GM18520 (cell line): Measurements from ENCODE around the gene NPC1.

Experiments used
- ATAC-seq: cut with Tn5 transposase; IDR thresholded peaks from one replicate; pipeline ENCODE4 v1.9.1; 2021; ENCODE audit not compliant: unreplicated experiment

Gene NPC1

DNA sequence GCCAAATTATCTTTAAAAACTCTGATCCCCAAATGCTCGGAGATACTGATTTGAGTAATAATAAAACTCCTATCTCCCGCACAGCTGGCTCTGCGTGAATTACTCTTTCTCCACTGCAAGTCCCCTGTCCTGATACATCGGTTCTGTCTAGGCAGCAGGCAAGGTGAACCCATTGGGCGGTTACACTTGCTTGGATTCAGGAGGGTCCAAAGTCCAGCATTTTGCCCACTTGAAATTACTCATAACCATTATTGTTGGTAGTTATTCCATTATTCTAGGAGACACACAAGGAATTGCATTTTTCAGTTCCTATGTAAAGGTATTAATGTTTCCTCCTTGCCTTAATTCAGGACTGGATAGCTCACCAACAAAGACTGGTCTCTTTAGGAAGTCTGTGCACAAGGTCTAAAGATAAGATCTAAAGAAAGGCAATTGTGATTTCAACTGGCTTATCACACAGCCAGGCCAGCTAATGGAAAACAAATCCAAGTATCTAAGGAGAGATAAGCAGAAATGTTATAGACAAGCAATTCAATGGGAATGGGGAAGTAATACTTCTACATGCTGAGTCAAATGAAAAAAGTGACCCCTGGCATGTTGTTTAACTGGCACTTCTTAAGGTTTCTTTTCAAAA is 23.2 kb upstream of the NPC1 start:
- ATAC-seq, result no peak

DNA sequence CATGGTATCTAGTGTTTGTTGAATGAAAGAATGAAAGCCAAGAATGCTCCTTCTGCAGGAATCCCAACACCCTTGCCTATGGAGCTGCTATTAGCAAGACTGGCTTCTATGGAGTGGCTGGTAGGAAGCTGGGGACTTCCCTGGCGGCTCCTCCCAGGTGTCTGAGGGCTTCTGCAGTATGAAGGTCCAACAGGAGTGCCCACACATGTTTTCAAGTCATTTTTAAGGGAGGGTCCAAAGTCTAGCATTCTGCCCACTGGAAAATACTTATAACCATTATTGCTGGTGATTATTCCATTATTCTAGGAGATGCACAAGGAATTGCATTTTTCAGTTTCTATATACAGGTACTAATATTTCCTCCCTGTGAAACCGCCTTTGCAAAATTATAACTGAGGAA is 21.9 kb upstream of the NPC1 start:
- ATAC-seq, result no peak

DNA sequence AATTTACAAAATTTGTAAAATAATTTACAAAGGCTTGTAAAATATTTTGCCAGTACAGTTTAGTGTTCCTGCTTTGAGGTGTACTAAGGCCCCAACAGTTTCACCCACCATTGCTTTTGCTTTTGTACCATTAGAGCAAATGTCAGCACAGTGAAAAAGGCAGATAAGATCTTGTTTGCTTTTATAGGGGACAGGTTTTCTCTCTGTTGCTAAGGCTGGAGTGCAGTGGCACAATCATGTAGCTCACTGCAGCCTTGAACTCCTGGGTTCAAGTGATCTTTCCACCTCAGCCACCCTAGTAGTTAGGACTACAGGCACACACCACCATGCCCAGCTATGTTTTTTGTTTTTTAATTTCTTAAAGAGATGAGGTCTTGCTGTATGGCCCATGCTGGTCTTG is 19.6 kb upstream of the NPC1 start:
- ATAC-seq, result no peak

DNA sequence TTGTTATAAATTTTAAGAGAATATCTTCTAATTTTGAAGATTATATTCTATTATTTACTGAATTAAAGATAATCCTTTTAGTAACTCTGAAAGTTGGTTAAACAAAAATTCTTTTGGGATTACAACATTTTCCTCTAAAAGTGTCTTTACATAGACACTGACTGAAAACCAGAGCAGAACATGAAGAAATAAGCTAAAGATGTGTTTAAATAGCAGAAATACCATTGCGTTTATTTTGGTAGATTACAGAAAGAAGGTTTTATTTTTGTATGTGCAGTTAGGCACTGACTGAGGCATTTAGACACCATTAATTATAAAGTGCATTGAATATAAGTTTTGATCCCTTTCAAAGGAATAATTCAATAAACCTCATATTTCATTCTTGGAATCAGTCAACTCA is 13.5 kb upstream of the NPC1 start:
- no peak for ATAC-seq

DNA sequence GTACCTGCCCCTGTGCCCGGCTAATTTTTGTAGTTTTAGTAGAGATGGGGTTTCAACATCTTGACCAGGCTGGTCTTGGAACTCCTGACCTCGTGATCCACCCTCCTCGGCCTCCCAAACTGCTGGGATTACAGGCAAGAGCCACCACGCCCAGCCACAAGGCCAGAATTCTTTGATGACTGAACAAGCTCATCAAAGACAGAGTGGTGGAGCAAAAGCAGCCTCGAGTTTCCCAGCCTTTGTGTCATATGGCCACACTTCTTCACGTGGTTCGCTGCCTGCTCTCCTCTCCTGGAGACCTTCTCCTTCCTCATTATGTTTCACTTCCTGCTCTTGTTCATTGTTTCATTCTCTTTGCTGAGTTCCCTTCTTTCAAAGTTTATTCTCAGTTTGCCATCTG is 9.9 kb upstream of the NPC1 start:
- no peak for ATAC-seq

DNA sequence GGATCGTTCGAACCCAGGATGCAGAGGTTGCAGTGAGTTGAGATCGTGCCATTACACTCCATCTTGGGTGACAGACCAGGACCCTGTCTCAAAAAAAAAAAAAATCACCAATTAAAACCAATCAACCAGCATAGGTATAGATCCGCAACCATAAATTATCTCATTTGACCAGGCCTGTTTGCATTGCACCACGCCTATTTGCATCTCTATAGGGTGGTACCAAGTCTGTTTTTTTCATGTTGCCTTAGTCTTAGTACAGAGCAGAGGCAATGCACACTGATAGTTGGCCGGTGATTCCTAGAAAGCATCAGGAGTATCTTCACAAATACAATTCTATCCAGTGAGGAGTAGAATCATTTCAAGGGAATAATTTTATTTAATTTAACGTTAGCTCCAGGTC is 9.3 kb upstream of the NPC1 start:
- ATAC-seq, result no peak

DNA sequence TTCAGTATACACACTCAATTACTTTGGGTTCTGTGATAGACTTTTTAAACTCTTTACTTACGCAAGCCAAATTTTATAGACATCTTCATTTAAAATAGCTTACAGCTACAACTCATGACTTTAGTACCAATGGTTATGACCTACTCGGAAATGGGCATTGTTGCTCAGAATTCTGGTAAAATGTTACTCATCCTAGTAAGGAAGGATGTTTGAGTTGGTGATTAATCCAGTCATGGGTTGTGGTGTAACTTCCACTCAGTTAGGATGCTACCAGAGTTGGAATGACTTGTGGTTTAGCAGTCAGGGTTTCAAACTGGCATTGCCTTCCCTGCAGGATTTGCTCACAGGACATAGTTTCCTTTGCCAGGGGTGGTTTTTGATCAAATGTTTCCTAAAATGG is 7.4 kb upstream of the NPC1 start:
- ATAC-seq, result no peak

DNA sequence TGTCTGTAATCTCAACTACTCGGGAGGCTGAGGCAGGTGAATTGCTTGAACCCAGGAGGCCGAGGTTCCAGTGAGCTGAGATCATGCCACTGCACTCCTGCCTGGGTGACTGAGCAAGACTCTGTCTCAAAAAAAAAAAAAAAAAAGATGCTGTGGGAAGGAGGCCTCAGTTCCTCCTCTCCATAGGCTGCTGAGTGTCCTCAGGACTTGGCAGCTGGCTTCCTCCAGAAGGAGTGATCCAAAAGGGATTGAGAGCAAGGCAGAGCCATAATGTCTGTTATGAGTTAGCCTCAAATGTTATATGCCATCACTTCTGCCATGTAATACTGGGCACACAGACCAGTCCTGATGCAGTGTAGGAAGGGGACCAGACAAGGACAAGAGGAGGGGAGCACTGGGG is 6.6 kb upstream of the NPC1 start:
- no peak for ATAC-seq

DNA sequence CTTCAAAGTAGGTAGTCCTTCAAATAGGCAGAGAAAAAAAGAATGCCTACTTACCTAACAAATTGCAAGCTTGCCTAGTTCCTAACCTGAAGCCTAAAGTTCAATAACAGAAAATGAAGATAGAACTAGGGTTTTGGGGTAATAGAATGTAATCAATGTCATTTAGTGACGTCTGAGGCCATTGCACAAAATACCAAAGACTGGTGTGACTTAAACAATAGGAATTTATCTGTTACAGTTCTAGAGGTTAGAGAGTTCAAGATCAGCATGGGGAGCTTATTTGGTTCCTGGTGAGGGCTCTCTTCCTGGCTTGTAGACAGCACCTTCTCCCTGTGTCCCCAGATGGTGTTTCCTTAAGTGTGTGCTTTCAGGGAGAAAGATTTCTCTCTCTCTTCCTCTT is 4.7 kb upstream of the NPC1 start:
- no peak for ATAC-seq

DNA sequence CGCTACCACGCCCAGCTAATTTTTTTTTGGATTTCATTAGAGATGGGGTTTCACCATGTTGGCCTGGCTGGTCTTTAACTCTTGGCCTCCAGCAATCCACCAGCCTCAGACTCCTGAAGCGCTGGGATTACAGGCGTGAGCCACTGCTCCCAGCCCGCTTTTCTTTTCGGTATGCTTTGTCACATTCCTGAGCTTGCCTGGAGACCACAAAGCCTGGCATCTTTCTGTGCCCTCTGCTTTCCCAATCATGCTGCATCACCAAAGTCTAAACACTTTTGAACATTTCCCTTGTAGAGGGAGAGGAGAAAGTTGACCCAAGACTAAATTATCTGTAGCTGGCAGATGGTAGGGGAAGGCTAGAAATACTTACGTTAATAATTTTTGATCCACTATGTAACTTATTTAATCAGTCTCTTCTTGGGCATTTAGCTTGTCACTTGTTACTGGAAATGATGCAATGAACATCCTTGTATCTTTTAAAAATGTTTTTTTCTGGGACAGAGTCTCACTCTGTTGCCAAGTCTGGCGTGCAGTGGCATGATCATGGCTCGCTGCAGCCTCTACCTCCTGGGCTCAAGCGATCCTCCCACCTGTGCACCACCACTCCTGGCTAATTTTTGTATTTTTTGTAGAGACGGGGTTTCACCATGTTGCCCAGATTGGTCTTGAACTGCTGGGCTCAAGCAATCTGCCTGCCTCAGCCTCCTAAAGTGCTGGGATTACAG is 2.7 kb upstream of the NPC1 start:
- ATAC-seq, result no peak

DNA sequence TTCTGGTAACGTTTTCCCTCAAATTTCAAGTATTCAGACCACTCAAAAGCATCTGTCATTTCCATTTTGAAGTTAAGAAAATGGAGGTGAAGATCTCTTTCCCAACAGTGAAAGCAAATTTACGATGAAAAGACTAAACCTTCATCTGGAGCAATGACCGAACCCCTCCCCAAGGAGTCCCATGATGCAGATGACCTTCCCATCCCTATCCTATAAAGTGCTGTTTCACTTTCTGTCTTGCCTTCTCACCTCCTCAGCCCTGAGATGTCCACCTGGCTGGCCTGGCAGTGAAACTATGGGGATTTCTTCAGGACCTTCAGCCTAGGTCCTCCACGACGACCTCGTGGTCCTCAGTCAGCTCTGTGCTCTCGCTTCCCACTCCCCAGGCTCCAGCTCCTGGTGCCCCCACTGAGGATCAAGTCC is 925 bp upstream of the NPC1 start:
- no peak for ATAC-seq

DNA sequence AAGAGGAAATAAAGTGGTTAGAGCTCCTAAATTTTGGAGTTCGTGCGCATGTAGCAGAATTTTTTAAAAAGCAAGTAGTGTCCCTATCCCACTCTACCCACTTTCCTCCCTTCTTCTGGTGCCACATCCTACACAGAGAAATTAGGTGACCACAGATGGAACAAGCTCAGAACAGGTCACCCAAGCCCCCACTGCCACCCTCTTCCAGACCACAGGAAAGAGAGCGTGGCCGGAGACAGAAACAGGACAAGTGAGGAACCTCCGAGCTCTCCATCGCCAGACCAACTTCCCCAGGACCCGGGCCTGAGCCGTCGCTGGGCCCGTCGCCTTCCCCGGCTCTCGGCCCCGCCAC is 433 bp downstream of the NPC1 start:
- ATAC-seq, result no peak

DNA sequence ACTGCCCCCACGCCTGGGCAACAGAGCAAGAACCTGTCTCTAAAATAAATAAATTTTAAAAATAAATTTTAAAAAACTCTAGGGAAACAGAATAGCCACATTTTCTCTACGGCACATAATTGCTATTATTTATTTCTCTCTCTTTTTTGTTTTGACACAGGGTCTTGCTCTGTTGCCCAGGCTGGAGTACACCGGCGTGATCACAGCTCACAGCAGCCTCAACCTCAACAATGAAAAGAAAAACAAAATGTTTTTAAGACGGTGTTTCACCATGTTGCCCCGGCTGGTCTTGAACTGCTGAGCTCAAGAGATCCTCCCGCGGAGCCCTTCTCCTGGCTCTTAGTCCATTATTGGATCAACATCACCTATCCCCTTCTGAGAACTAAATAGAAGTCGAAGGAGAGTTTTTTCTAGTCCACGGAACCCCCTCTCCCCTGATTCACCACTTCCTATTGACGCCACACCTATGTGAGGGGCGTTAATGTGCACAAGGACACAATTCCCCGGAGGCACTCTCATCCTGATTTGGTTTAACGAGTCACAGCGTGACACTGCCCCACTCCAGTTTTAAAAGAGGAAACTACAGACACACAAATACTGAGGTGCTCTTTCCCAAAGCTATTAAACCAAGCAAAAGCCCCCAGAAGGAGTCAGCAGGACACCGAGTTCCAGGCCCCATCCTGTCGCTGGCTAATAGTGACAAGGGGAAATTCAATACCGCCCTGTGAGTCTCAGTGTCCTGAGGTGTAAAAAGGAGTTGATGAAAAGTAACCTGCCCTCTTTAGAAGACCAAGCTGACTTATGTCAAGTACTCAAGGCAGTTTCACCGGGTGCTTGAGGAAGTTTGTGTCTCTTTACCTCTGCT is 1.1 kb downstream of the NPC1 start:
- no peak for ATAC-seq

DNA sequence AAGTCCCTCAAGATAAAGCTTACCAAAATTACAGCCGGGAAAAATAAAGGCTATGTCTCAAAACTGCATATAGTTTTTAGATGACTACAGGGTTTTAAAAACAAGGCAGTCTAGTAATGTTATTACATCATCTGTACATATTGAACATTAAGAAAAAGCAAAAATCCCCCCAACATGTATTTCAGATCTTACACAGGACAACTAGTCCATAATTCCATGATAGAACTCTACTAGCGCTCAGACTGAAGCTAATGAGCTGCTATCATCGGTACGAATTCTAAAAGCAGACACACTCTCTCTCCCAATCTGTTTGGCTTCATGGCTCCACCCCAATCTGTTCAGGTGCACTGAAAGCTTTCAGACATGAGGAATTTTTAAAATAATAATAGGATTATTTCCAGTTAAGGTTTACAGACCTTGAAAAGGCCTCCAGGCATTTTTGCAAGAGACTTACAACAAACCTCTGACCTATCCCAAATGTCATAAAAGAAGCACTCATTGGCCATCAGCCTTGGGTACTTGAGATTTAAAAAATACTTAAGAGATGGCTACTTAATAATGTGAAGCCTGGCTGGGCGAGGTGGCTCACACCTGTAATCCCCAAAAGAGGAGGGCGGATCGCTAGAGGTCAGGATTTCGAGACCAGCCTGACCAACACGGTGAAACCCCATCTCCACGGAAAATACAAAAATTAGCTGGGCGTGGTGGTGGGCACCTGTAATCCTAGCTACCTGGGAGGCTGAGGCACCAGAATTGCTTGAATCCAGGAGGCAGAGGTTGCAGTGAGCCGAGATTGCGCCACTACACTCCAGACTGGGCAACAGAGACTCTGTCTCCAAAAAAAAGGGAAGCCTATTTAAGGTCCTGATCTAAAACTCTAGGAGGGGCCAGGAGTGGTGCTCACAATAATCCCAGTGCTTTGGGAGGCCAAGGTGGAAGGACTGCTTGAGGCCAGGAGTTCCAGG is 2.0 kb downstream of the NPC1 start:
- ATAC-seq, result no peak

DNA sequence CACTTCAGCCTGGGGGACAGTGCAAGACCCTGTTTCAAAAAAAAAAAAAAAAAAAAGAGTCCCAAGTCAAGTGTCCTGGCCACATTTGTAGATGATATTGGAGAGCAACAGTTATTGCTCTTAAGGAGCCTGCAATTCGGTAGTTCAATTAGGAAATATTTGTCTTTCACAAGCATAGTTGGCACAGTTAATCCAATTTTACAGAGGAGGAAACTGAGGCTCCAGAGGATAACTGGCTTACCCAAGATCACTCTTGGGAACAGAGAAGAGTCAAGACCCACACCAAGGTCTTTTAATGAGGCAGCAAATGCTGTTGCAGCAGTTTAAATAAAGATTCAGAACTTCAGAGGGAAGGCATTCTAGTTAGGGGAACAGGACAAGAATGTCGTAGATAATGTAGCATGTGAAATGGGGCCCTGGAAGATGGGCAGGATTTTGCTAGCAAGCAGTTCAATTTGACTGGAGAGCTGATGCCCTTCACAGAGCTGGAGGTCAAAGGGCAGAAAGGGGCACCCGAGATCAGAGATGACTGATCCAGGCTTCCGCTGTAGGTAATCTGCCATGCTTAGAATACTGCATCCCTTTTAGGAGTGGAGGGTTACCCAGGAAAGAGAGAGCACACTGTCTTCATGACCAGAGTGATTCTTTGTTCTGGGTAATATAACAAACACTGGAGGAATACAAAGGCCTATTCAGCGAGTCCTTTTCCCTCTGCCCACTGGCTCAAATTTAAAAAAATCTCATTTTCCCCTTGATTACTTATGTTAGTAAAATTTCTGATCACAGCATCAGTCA is 3.0 kb downstream of the NPC1 start:
- ATAC-seq, result no peak

DNA sequence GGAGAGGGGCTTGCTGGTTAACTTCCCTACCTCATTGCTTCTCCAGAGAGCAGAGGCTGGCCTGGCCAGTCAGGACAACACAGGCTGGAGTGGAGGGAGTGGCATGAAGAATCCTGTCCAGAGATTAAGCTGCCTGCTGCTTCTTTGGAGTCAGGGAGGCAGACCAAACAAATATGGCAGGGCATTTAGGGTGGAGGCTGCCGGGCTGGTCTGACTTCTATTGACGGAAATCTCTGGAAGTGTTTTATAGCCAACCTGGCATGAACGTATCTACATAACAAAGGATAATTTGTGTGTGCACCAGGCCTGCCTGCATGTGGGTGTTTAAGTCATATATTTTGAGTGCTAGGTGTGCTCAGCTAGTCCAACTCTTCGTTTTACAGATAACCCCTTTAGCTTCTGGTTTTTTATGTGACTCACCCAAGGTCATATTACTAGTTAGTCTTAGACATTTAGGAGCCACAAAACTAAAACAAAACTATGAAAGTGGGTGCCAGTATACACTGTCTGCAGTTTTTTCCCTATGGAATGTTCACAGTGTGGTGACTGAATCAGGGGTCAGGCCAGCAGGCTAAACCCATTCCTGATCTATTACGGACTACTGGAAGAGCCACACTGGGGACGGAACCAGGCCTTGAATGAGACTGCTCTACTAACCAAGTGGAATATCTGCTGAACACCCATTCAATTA is 5.5 kb downstream of the NPC1 start:
- no peak for ATAC-seq

DNA sequence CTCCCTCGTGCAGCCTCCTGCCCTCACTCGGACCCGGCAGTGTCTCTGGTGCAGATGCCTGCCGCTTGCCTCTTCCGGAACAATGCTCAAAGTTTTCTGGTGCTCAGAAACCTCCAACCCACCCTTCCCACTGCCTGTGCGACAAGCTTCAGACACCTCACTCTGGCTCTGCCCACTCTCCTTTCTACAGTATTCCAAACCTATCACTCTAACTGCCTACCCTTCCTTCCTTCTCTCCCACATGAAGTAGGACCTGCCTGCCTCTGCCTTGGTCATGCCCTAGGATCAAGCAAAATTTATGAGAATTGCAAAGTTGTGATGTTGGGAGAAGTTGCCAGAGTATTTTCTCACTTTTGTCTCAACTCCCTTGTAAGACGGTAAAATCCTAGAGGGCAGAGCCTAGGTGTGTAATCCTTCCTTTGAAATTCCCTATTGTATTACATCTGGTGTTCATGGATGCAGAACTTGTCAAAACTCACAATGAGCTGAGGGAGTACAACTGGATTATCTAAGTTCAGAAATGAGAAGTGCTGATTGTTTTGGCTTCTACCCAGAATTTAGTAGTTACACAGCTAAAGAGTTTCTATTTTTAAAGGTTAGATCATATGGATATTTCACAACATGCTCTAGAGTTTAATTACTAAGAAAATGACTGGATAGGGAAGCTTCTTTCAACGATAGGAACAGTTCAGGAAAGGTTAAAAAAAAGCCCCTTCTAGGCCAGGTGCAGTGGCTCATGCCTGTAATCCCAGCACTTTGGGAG is 7.2 kb downstream of the NPC1 start:
- ATAC-seq, result no peak

DNA sequence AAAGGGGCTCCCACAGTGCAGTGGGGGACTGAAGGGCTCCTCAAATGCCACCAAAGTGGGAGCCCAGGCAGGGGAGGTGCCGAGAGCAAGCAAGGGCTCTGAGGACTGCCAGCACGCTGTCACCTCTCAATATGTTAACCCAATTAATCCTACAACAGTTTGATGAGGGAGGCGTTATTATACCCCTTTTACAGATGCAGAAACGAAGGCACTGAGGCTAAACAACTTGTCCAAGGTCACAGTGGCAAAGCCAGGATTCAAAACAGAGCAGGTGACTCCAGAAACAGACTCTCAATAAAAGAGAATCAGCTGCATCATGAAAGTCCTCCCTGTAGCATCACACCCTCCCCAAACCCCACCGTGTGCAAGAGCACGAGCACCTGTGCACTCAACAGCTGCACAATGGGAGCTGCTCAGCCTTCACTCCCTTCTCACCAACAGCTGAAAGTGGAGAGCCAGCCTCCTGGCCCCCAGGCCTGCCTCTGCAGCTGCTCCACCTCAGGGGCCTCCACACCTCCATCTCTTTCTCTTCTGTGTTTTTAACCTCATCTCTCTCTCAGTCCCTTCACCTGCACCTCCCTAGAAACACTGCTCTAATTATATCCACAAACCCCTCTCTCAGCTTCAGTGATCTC is 8.1 kb downstream of the NPC1 start:
- no peak for ATAC-seq
